ENCODE results near the gene GDF10.

GRCh38 chr10:47297866-47298540 lies 2.0 kb upstream of the GDF10 start:
- TF ChIP-seq MAFF (IDR thresholded peaks at IDR 0.05; ENCODE audit: low read length) (no peak), MAZ (CRISPR knock-in tag; conservative IDR thresholded peaks at IDR 0.05 in 1 of 2, IDR thresholded peaks at IDR 0.05 in 1 of 2) (no peak), NFYB (IDR thresholded peaks at IDR 0.05; ENCODE audit: extremely low read depth, insufficient read length) (no peak), ZBTB26 (CRISPR knock-in tag; IDR thresholded peaks at IDR 0.05) (no peak), CTCF (IDR thresholded peaks at IDR 0.05 in 2 of 3, conservative IDR thresholded peaks at IDR 0.05 in 1 of 3; ENCODE audit: insufficient read depth in 2 of 3, low read depth in 1 of 3, low read length in 3 of 3) (no peak), RFX5 (IDR thresholded peaks at IDR 0.05; ENCODE audit: low read depth, low read length) (no peak), CHD1 (IDR thresholded peaks at IDR 0.05; ENCODE audit: low read length) (no peak)

All from K562 (cell line).